ENCODE results near the gene CKAP2L. TPM values are rescaled to one million over a fixed set of nuclear protein-coding genes. Genes with fewer than 3 reads are reported as not detected.

The CKAP2L gene
- total RNA-seq, 6 experiments from 2014 or later: 0.20 to 1.4 (median 0.66) TPM

DNA sequence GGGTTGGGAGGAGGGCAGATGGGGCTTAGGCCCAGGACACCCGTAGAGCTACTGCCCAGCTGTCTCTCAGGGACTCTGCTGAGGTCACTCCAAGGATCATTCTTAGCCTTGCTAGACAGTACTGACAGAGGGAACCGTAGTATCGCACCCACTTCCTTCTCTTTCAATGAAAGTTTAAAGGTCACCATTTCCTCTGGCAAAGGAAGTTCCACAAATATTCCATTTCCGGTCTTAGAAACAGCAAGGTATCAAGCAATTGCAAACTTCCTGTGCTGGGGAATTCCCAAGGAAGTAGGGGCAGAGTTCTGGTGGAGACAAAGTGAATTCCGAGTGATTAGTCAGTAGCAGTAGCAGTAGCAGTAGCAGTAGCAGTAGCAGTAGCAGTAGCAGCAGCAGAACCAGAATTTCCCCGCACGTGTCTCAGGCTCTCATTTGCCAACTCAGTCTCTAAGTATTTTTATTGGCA lies 47.5 kb upstream of the CKAP2L start:
- intact Hi-C loops (cut with DNase I): no loop called here
- peaks cover 0 to 25% (median 7%) of the 10 kb centered on the region in 4 donors for H3K4me1 ChIP-seq
- peak; percentile 38 for TF ChIP-seq POLR2A (IDR thresholded peaks at IDR 0.05)
- TF ChIP-seq, protein P1, sequence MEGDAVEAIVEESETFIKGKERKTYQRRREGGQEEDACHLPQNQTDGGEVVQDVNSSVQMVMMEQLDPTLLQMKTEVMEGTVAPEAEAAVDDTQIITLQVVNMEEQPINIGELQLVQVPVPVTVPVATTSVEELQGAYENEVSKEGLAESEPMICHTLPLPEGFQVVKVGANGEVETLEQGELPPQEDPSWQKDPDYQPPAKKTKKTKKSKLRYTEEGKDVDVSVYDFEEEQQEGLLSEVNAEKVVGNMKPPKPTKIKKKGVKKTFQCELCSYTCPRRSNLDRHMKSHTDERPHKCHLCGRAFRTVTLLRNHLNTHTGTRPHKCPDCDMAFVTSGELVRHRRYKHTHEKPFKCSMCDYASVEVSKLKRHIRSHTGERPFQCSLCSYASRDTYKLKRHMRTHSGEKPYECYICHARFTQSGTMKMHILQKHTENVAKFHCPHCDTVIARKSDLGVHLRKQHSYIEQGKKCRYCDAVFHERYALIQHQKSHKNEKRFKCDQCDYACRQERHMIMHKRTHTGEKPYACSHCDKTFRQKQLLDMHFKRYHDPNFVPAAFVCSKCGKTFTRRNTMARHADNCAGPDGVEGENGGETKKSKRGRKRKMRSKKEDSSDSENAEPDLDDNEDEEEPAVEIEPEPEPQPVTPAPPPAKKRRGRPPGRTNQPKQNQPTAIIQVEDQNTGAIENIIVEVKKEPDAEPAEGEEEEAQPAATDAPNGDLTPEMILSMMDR (IDR thresholded peaks at IDR 0.05): no peak
- H3K27ac ChIP-seq: no peak overlapping the region
- DNase-seq: no peak
- H3K9me3 ChIP-seq: no peaks in the 10 kb centered on the region
- 31% methylated on average over 5 of the region's 7 CpGs for WGBS (ENCODE audit: insufficient coverage, low coverage, low lambda C conversion rate, missing lambda C conversion rate)
- ATAC-seq: peak; percentile 73 to 90 (median 82)
- H3K36me3 ChIP-seq: no peaks in the 10 kb centered on the region
- no peak overlapping the region for H3K4me3 ChIP-seq
- no peaks in the 10 kb centered on the region for H3K27me3 ChIP-seq

DNA sequence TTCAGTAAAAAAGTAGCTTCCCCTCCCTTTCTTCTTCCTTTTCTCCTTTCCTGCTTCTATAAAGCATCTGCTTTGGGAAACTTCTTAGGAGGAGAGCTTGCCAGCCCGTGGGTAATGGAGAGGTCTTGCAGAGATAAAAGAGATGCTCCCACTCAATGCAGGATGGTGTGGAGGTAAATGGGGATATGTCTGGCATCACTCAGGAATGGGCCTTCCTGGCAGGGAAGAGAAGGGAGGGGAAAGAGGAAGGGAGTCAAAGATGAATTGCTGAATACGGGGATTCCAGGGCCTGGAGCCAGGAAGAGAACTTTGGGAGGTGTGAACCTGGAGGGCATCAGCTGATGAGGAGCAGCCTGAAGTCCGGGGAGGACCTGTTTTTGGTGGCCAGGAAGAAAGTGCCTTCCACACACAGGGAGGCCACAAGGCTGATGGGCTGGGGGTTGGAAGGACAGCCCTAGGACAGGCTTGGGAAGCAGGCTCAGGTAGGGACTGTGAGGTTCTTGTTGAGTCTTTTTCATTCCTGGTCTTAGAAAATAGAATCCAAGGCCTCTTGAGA lies 46.9 kb upstream of the CKAP2L start:
- Histone ChIP-seq H3K4me1 (peaks cover 0 to 20% (median 6%) of the 10 kb centered on the region in 4 donors), H3K27ac (no peak overlapping the region), H3K9me3 (no peaks in the 10 kb centered on the region), H3K4me3 (no peak overlapping the region), H3K36me3 (no peaks in the 10 kb centered on the region), H3K27me3 (no peaks in the 10 kb centered on the region)
- intact Hi-C loops (cut with DNase I): no loop called here
- ATAC-seq (peak in 1 of 4 donors; percentile 24), DNase-seq (no peak)
- TF ChIP-seq, protein P1 (IDR thresholded peaks at IDR 0.05): no peak
- no peak for TF ChIP-seq POLR2A (IDR thresholded peaks at IDR 0.05)
- 48% methylated on average over 3 of the region's 3 CpGs for WGBS (ENCODE audit: insufficient coverage, low coverage, low lambda C conversion rate, missing lambda C conversion rate)

DNA sequence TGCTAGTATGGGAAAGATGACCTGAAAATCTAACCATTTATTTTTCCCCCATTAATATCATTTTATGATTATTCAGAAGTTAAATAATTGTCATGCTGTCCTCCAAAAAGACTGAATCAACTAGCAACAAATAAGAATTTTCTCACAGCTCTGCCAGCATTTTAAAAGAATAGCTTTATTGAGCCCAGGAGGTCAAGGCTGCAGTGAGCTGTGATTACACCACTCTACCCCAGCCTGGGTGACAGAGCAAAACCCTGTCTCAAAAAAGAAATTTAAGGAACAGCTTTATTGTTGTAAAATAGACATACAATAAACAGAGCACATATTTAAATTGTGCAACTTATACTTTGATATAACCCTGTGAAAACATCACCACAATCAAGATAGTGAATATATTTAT lies 44.7 kb upstream of the CKAP2L start:
- H3K27ac ChIP-seq: peak overlapping the region in 1 of 3 donors; percentile 26
- intact Hi-C loops (cut with DNase I): no loop called here
- peaks cover 0 to 20% (median 6%) of the 10 kb centered on the region in 4 donors for H3K4me1 ChIP-seq
- no peak overlapping the region for H3K4me3 ChIP-seq
- no peak for TF ChIP-seq POLR2A (IDR thresholded peaks at IDR 0.05)
- TF ChIP-seq, protein P1 (IDR thresholded peaks at IDR 0.05): no peak
- ATAC-seq: peak in 3 of 4 donors; percentile 42 to 64 (median 47)
- H3K27me3 ChIP-seq: no peaks in the 10 kb centered on the region
- no peaks in the 10 kb centered on the region for H3K36me3 ChIP-seq
- DNase-seq: no peak
- no peaks in the 10 kb centered on the region for H3K9me3 ChIP-seq

DNA sequence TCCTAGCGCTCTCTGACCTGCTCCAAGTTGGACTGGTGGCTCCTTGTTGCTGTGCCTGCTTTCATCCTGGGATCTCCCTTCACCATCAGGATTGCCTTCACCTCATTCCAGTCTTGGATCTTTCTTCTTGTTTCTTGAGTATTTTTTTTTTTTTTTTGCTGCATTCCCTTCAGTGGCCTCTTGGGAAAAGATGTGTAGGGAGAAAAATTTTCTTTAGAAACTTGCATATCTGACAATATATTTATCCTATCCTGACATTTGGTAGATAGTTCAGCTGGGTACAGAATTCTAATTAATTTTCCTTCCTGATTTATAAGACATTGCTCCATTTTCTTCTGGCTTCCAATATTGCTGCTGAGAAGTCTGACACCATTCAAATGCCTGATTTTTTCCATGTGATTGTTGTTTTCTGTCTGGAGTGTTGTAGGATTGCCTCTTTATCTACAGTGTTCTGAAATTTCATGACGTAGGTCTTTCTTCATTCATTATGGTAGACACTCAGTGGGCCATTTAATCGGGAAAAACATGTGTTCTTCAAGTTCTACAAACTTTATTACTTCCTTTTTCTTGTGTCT lies 42.9 kb upstream of the CKAP2L start:
- TF ChIP-seq, protein P1 (IDR thresholded peaks at IDR 0.05): no peak
- no peak for TF ChIP-seq POLR2A (IDR thresholded peaks at IDR 0.05)
- Histone ChIP-seq H3K27ac (no peak overlapping the region), H3K4me1 (peaks cover 0 to 19% (median 6%) of the 10 kb centered on the region in 4 donors), H3K27me3 (no peaks in the 10 kb centered on the region), H3K9me3 (no peaks in the 10 kb centered on the region), H3K4me3 (no peak overlapping the region), H3K36me3 (no peaks in the 10 kb centered on the region)
- intact Hi-C loops (cut with DNase I): no loop called here
- DNase-seq (no peak), ATAC-seq (no peak)
- WGBS (ENCODE audit: insufficient coverage, low coverage, low lambda C conversion rate, missing lambda C conversion rate): 86% methylated on average over 3 of the region's 3 CpGs
